GM20000 (cell line): ENCODE results near the gene MAPK14.
A peak's percentile ranks its signal among the peaks of the same experiment; 100 is the strongest.
"Not testable (repeated sequence)": the region's sequence is repeated elsewhere in the genome, so short reads cannot be mapped to it uniquely, and the experiment has no call there.

ENCODE experiments used
- DNase-seq: peaks from one replicate; pipeline ENCODE4 v3.0.0; 2012; ENCODE audit warnings: low spot score
- TF ChIP-seq, protein P1 (sequence below): IDR thresholded peaks from 2 replicates; pipeline ENCODE4 v1.5.1; 2012; ENCODE audit warnings: mild to moderate bottlenecking, control low read depth; ENCODE audit errors: extremely low read depth, missing control alignments

The MAPK14 gene

GRCh38 chr6:36078159-36078558 is 50.6 kb downstream of the MAPK14 start:
- no peak for DNase-seq
- TF ChIP-seq, protein P1, sequence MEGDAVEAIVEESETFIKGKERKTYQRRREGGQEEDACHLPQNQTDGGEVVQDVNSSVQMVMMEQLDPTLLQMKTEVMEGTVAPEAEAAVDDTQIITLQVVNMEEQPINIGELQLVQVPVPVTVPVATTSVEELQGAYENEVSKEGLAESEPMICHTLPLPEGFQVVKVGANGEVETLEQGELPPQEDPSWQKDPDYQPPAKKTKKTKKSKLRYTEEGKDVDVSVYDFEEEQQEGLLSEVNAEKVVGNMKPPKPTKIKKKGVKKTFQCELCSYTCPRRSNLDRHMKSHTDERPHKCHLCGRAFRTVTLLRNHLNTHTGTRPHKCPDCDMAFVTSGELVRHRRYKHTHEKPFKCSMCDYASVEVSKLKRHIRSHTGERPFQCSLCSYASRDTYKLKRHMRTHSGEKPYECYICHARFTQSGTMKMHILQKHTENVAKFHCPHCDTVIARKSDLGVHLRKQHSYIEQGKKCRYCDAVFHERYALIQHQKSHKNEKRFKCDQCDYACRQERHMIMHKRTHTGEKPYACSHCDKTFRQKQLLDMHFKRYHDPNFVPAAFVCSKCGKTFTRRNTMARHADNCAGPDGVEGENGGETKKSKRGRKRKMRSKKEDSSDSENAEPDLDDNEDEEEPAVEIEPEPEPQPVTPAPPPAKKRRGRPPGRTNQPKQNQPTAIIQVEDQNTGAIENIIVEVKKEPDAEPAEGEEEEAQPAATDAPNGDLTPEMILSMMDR, result no peak

DNA sequence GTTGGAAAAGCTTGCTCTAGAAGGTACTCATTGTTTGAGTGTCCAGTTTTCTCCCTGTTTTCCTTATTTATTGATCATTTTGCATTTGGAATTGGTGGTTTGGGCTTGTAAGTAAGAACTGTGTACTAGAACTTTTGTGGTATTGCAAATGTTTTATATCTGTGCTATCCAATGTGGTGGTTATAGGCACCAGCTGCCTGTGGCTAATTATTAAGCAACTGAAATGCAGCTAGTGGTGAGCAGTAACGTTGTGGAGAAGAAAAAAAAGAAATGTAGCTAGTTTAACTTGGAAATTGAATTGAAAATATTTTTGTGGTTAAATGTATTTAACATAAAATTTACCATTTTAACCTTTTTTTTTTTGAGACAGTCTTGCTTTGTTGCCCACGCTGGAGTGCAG is 52.0 kb downstream of the MAPK14 start:
- no peak for DNase-seq
- TF ChIP-seq, protein P1, result no peak

DNA sequence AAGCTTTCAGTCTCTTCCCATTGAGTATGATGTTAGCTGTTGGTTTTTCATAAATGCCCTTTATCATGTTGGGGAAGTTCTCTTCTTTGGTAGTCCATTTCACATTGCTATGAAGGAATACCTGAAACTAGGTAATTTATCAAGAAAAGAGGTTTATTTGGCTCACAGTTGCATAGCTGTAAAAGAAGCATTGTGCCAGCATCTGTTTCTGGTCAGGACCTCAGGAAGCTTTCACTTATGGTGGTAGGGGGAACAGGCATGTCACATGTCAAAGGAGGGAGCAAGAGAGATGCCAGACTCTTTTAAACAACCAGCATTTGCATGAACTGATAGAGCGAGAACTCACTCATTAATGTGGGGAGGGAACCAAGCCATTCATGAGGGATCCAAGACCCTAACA is 54.7 kb downstream of the MAPK14 start:
- TF ChIP-seq, protein P1, result no peak

GRCh38 chr6:36083446-36083845 is 55.8 kb downstream of the MAPK14 start:
- TF ChIP-seq, protein P1, result no peak
- DNase-seq, result no peak

More for the DNA sequence above, 54.7 kb downstream of the MAPK14 start:
- DNase-seq, result no peak

- DNase-seq, result not testable (repeated sequence)
Observed at GRCh38 chr6:36088204-36088603, 60.6 kb downstream of the MAPK14 start.

- no peak for DNase-seq
- TF ChIP-seq, protein P1, result no peak
Observed at GRCh38 chr6:36089048-36089447, 61.4 kb downstream of the MAPK14 start.

DNA sequence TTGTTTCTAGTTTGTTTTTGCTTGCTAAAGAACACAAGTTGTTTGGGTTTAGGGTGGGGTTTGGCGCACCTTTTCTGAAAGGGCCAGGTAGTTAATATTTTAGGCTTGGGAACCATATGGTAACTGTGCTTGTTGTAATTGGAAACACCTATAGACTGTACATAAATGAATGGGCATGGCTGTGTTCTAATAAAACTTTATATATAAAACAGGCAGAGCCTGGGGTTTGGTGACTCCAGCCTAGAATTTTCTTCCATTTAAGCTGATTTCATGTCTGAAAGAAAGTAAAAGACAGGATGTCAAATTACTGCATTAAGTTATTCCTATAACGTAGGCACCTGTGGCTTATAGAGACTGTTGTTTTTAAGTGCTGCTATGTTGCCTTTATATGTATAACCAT is 66.6 kb downstream of the MAPK14 start:
- TF ChIP-seq, protein P1, result no peak

DNA sequence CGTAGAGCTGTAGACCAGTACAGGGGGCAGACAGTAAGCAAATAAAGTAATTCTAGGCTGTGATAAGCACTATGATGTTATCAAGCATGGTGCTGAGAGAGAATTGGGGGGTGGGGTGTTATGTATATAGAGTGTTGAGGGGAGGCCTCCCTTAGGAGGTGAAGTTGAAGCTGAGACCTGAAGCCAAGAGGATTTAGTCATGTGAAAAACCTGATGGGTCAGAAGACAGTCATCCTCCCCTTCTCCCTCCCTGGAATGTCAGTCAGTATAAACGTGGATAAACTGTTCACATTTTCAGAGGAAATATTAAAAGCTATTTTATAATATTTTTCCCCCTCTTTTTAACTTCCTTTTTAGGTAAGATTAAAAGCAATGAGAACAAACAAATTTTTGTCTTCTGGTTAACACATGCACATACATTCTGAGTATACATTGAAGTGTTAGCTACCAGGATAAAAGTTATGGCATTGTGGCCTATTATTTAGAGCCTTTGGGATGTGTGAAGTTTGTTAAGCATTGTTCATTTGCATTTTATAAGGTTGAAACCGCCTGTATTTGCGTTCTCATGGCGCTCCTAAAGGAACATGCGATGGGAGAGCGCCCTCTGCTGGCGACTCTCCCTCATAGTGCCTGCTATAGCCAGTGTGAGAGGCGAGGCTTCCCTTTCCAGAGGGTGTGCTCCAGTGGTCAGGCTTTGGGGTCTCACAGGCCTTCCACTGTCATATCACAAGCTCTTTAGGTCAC is 67.3 kb downstream of the MAPK14 start:
- TF ChIP-seq, protein P1, result peak; percentile 89
- DNase-seq, result peak; percentile 68

More for the DNA sequence above, 66.6 kb downstream of the MAPK14 start:
- DNase-seq, result no peak
